ENCODE measurements around the gene SLC24A3. TPM values are rescaled to one million over a fixed set of nuclear protein-coding genes. Genes with fewer than 3 reads are reported as not detected.

The SLC24A3 gene
- total and polyA plus RNA-seq, 2 of the 13 experiments (the other 11 are each of a cell fraction or from before 2014, with no cell fraction given): not detected

DNA sequence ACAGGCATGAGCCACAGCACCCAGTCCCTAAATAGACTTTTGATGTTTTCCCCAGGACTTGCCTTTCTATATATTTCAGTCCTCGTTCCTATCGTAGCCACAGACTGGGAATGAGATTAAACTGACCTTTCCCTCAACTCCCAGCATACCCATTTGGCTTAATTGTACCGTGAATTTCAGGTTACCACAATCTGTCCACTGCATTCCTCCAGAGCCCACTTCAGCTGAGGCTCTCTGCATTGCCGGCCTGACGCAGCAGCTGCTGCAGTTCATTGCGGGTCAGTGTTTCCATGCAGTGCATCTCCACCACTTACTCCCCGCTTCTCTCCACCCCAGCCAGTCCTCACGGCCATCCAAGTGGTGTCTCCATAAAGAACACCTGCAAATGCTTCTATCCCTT is 442.5 kb downstream of the SLC24A3 start:
- 0 out of 2 replicates have a peak, but pooled peaks cover 5% of the 10 kb centered on the region for H3K9me3 ChIP-seq (ENCODE audit: low read length)
- peaks cover 0 to 44% of the 10 kb centered on the region in 2 experiments; a peak in 3 of 5 replicates for H3K27me3 ChIP-seq (ENCODE audit: control insufficient read depth in 1 of 2, insufficient read depth in 2 of 2, low read length in 2 of 2)
- POLR2A ChIA-PET: no interaction called here
- peaks cover 18% of the 10 kb centered on the region for H3K4me1 ChIP-seq (ENCODE audit: insufficient read depth, low read length)
- DNase-seq (ENCODE audit: low spot score) (no peak), ATAC-seq (no peak), FAIRE-seq (no peak)
- H4K20me1 ChIP-seq (ENCODE audit: insufficient read depth, low read length): no peaks in the 10 kb centered on the region
- CTCF ChIA-PET (ENCODE audit: low intra/inter-chr PET ratio, low total read pairs): no interaction called here
- no peak overlapping the region for H3K4me3 ChIP-seq (replicated peaks in 1 of 3; ENCODE audit: insufficient read depth in 1 of 3, low read depth in 2 of 3, low read length in 3 of 3)
- intact Hi-C loops (cut with micrococcal nuclease; ENCODE audit: unreplicated experiment) (no loop called here), in situ Hi-C loops (cut with HindIII; ENCODE audit: extremely low pct_ligation_motif_present, low pct_unique_long_range_greater_than_20kb) (no loop called here)
- 58% methylated on average over 8 of the region's 8 CpGs for WGBS (ENCODE audit: low lambda C conversion rate)
- no peak overlapping the region for H3K4me2 ChIP-seq (ENCODE audit: low read depth, low read length)
- BruUV-seq (replicated peaks): no TSS peak
- H2AFZ ChIP-seq (ENCODE audit: low read length): no peak overlapping the region
- H3K79me2 ChIP-seq (ENCODE audit: insufficient read depth, low read length): no peaks in the 10 kb centered on the region
- no peak overlapping the region for H3K27ac ChIP-seq (ENCODE audit: extremely low read length, insufficient read depth, low read length)
- H3K9ac ChIP-seq (ENCODE audit: insufficient read depth, low read depth, low read length): no peak overlapping the region
- H3K36me3 ChIP-seq (replicated peaks in 1 of 2; ENCODE audit: control insufficient read depth in 1 of 2, insufficient read depth in 2 of 2, low read length in 2 of 2): no peaks in the 10 kb centered on the region
- TF ChIP-seq ETV5 (CRISPR knock-in tag; IDR thresholded peaks at IDR 0.05; ENCODE audit: borderline replicate concordance) (no peak), GATAD1 (CRISPR knock-in tag; IDR thresholded peaks at IDR 0.05) (no peak), MXI1 (IDR thresholded peaks at IDR 0.05; ENCODE audit: borderline replicate concordance, low read depth, low read length) (no peak)
- TF ChIP-seq, protein P1, sequence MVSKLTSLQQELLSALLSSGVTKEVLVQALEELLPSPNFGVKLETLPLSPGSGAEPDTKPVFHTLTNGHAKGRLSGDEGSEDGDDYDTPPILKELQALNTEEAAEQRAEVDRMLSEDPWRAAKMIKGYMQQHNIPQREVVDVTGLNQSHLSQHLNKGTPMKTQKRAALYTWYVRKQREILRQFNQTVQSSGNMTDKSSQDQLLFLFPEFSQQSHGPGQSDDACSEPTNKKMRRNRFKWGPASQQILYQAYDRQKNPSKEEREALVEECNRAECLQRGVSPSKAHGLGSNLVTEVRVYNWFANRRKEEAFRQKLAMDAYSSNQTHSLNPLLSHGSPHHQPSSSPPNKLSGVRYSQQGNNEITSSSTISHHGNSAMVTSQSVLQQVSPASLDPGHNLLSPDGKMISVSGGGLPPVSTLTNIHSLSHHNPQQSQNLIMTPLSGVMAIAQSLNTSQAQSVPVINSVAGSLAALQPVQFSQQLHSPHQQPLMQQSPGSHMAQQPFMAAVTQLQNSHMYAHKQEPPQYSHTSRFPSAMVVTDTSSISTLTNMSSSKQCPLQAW (CRISPR knock-in tag; IDR thresholded peaks at IDR 0.05): no peak

DNA sequence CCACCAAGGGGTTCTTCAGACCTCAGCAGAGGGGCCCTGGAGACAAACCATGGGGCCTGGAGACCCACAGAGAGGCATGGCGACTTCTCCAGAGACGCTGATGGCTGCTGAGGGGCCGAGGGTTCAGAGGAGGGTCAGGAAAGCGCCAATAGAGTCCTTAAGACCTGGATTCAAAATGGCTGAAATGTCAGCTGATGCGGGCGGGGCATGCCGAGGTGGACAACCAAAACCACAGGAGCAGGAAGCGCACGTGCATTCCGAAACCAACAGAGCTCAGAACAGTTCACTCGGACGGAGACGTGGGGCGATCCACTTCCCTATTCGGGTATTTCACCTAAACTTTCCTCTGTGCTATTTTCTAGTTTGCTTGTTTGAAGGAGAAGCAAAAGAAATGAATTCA is 445.7 kb downstream of the SLC24A3 start:
- H3K4me3 ChIP-seq (replicated peaks in 1 of 3; ENCODE audit: insufficient read depth in 1 of 3, low read depth in 2 of 3, low read length in 3 of 3): no peak overlapping the region
- BruUV-seq (replicated peaks): no TSS peak
- H3K79me2 ChIP-seq (ENCODE audit: insufficient read depth, low read length): no peaks in the 10 kb centered on the region
- H3K9ac ChIP-seq (ENCODE audit: insufficient read depth, low read depth, low read length): no peak overlapping the region
- H4K20me1 ChIP-seq (ENCODE audit: insufficient read depth, low read length): no peaks in the 10 kb centered on the region
- peaks cover 0 to 48% of the 10 kb centered on the region in 2 experiments; a peak in 3 of 5 replicates for H3K27me3 ChIP-seq (ENCODE audit: control insufficient read depth in 1 of 2, insufficient read depth in 2 of 2, low read length in 2 of 2)
- 51% methylated on average over 15 of the region's 15 CpGs for WGBS (ENCODE audit: low lambda C conversion rate)
- intact Hi-C loops (cut with micrococcal nuclease; ENCODE audit: unreplicated experiment) (no loop called here), in situ Hi-C loops (cut with HindIII; ENCODE audit: extremely low pct_ligation_motif_present, low pct_unique_long_range_greater_than_20kb) (no loop called here)
- H3K9me3 ChIP-seq (ENCODE audit: low read length): no peaks in the 10 kb centered on the region
- ATAC-seq: no peak
- CTCF ChIA-PET (ENCODE audit: low intra/inter-chr PET ratio, low total read pairs): no interaction called here
- peaks cover 34% of the 10 kb centered on the region for H3K4me1 ChIP-seq (ENCODE audit: insufficient read depth, low read length)
- no peaks in the 10 kb centered on the region for H3K36me3 ChIP-seq (replicated peaks in 1 of 2; ENCODE audit: control insufficient read depth in 1 of 2, insufficient read depth in 2 of 2, low read length in 2 of 2)
- no peak overlapping the region for H3K27ac ChIP-seq (ENCODE audit: extremely low read length, insufficient read depth, low read length)
- FAIRE-seq: no peak
- no peak for TF ChIP-seq ZNF367 (CRISPR knock-in tag; IDR thresholded peaks at IDR 0.05; ENCODE audit: borderline replicate concordance)
- TF ChIP-seq ZNF556 (CRISPR knock-in tag; IDR thresholded peaks at IDR 0.05; ENCODE audit: borderline replicate concordance): peak; percentile 66; the same call in 1 of the 2 replicates
- no peak for TF ChIP-seq FOSL2 (CRISPR knock-in tag; IDR thresholded peaks at IDR 0.05)
- no peak for TF ChIP-seq ELF3 (CRISPR knock-in tag; IDR thresholded peaks at IDR 0.05)
- 0 out of 2 replicates have a peak, but pooled peaks have one; percentile 1 for TF ChIP-seq TAF1 (CRISPR knock-in tag; IDR thresholded peaks at IDR 0.05)
- no peak overlapping the region for H3K4me2 ChIP-seq (ENCODE audit: low read depth, low read length)
- H2AFZ ChIP-seq (ENCODE audit: low read length): no peak overlapping the region
- DNase-seq (ENCODE audit: low spot score): no peak
- POLR2A ChIA-PET: no interaction called here
